SK-N-SH (cell line): ENCODE data around the gene ERGIC1. TPM values are rescaled to one million over a fixed set of nuclear protein-coding genes. Genes with fewer than 3 reads are reported as not detected.
A peak's percentile ranks its signal among the peaks of the same experiment; 100 is the strongest.

Experiments used
- CTCF ChIA-PET: fragments of 300-600, 350-600 bp; formaldehyde crosslinking; extraction: SDS; loops from one replicate; lab custom pipeline; 2021; lab: Yijun Ruan, JAX
- POLR2A ChIA-PET: fragments of 350-600 bp; sonication (Branson Sonifier 250); formaldehyde crosslinking; extraction: SDS; loops from one replicate; lab custom pipeline; 2020; ENCODE audit warnings: antibody characterized with exemption, inconsistent platforms; lab: Yijun Ruan, JAX
- DNase-seq: peaks from one replicate; pipeline ENCODE4 v3.0.0; 2012
- H2AFZ ChIP-seq: fragments of 200-600 bp; sonication (generic); 2 replicates; pipeline ENCODE4 v1.8.1; 2016; ENCODE audit warnings: antibody characterized with exemption, mild to moderate bottlenecking, low read depth
- H3F3A ChIP-seq: fragments of 200-600 bp; sonication (generic); replicated peaks from 2 replicates; pipeline ENCODE3; 2016; ENCODE audit warnings: antibody characterized with exemption, mild to moderate bottlenecking; ENCODE audit not compliant: insufficient read depth
- H3K27ac ChIP-seq, 2 experiments: fragments of 200-500 bp in 1 of 2; fragments of 200-600 bp in 1 of 2; sonication (Bioruptor generic) in 1 of 2; sonication (generic), shearing (Covaris generic) in 1 of 2; 2 replicates each; pipeline versions ENCODE4 v1.5.1 to v1.6.1; 2014 to 2016; ENCODE audit warnings: low read depth in 2 of 2, inconsistent platforms in 1 of 2, low read length in 1 of 2, mild to moderate bottlenecking in 1 of 2, mixed read lengths in 1 of 2
- H3K27me3 ChIP-seq: fragments of 200-600 bp; sonication (generic), shearing (Covaris generic); 2 replicates; pipeline ENCODE4 v1.6.1; 2016; ENCODE audit warnings: mixed run types; ENCODE audit not compliant: insufficient read depth
- H3K36me3 ChIP-seq, 2 experiments: fragments of 200-500 bp in 1 of 2; fragments of 200-600 bp in 1 of 2; sonication (Bioruptor generic) in 1 of 2; sonication (generic) in 1 of 2; replicated peaks in 1 of 2; 2 replicates each; pipeline versions ENCODE3 to v1.5.1; 2014 to 2016; ENCODE audit warnings: low read length in 1 of 2, mild to moderate bottlenecking in 1 of 2; ENCODE audit not compliant: insufficient read depth in 2 of 2, control insufficient read depth in 1 of 2
- H3K4me1 ChIP-seq, 2 experiments: fragments of 200-500 bp in 1 of 2; fragments of 200-600 bp in 1 of 2; sonication (Bioruptor generic) in 1 of 2; sonication (generic), shearing (Covaris generic) in 1 of 2; 2 replicates each; pipeline versions ENCODE4 v1.5.1 to v1.6.1; 2014 to 2016; ENCODE audit warnings: low read depth in 1 of 2, low read length in 1 of 2, mixed run types in 1 of 2; ENCODE audit not compliant: insufficient read depth in 2 of 2, control insufficient read depth in 1 of 2
- H3K4me2 ChIP-seq: fragments of 200-600 bp; sonication (generic), shearing (Covaris generic); 2 replicates; pipeline ENCODE4 v1.6.1; 2017; ENCODE audit warnings: mixed run types
- H3K4me3 ChIP-seq, 2 experiments: fragments of 200-500 bp in 1 of 2; fragments of 200-600 bp in 1 of 2; sonication (Bioruptor generic) in 1 of 2; sonication (generic), shearing (Covaris generic) in 1 of 2; 2 replicates each; pipeline versions ENCODE4 v1.5.1 to v1.8.1; 2014 to 2016; ENCODE audit warnings: low read depth in 2 of 2, inconsistent platforms in 1 of 2, low read length in 1 of 2, mild to moderate bottlenecking in 1 of 2, mixed read lengths in 1 of 2, moderate library complexity in 1 of 2
- H3K79me2 ChIP-seq: fragments of 200-600 bp; sonication (generic); 2 replicates; pipeline ENCODE4 v1.8.1; 2017; ENCODE audit warnings: mild to moderate bottlenecking; ENCODE audit not compliant: insufficient read depth
- H3K9ac ChIP-seq: fragments of 200-600 bp; sonication (generic); 2 replicates; pipeline ENCODE4 v1.6.1; 2017; ENCODE audit warnings: mixed run types
- H3K9me2 ChIP-seq: fragments of 200-600 bp; sonication (generic); 2 replicates; pipeline ENCODE4 v1.6.1; 2017; ENCODE audit warnings: mixed run types
- H3K9me3 ChIP-seq: fragments of 200-600 bp; sonication (generic); 2 replicates; pipeline ENCODE4 v1.6.1; 2017; ENCODE audit warnings: mixed run types, mild to moderate bottlenecking, moderate library complexity
- H4K20me1 ChIP-seq: fragments of 200-600 bp; sonication (generic); 2 replicates; pipeline ENCODE4 v1.6.1; 2017; ENCODE audit warnings: mild to moderate bottlenecking, mixed run types; ENCODE audit not compliant: insufficient read depth
- EP300 ChIP-seq, 2 experiments: IDR thresholded peaks; 2 replicates each; pipeline versions ENCODE4 v1.4.0 to v1.6.1; 2012; ENCODE audit warnings: borderline replicate concordance in 1 of 2, low read depth in 1 of 2, low read length in 1 of 2
- EZH2phosphoT487 ChIP-seq: fragments of 200-600 bp; sonication (generic); IDR thresholded peaks from 2 replicates; pipeline ENCODE4 v1.6.1; 2017; ENCODE audit warnings: low read depth, mixed run types, mild to moderate bottlenecking, antibody characterized with exemption, moderate library complexity, borderline replicate concordance
- FOXJ3 ChIP-seq: sonication (generic); formaldehyde crosslinking; IDR thresholded peaks from 2 replicates; pipeline ENCODE4 v1.5.1; 2020; ENCODE audit warnings: mild to moderate bottlenecking, missing genetic modification reagents
- FOXM1 ChIP-seq: IDR thresholded peaks from 2 replicates; pipeline ENCODE4 v1.4.0; 2012; ENCODE audit warnings: low read depth, mild to moderate bottlenecking
- GATA2 ChIP-seq: sonication (generic); formaldehyde crosslinking; IDR thresholded peaks from 2 replicates; pipeline ENCODE4 v1.5.0; 2020; ENCODE audit warnings: mild to moderate bottlenecking, missing genetic modification reagents
- NFIC ChIP-seq: IDR thresholded peaks from 2 replicates; pipeline ENCODE4 v1.4.0; 2012; ENCODE audit warnings: borderline replicate concordance
- NRF1 ChIP-seq: IDR thresholded peaks from 2 replicates; pipeline ENCODE4 v1.6.1; 2012; ENCODE audit warnings: low read depth, mild to moderate bottlenecking, low read length
- RXRA ChIP-seq: IDR thresholded peaks from 2 replicates; pipeline ENCODE4 v1.4.0; 2012; ENCODE audit warnings: low read depth, mild to moderate bottlenecking, borderline replicate concordance
- SMC3 ChIP-seq: IDR thresholded peaks from 2 replicates; pipeline ENCODE4 v1.6.1; 2012; ENCODE audit warnings: low read depth, low read length, improper control_type of control experiment
- TAF1 ChIP-seq: IDR thresholded peaks from 2 replicates; pipeline ENCODE4 v1.6.1; 2012; ENCODE audit warnings: low read depth, mild to moderate bottlenecking, low read length, moderate library complexity, borderline replicate concordance
- TCF12 ChIP-seq: IDR thresholded peaks from 2 replicates; pipeline ENCODE4 v1.4.0; 2012
- TEAD4 ChIP-seq: IDR thresholded peaks from 2 replicates; pipeline ENCODE4 v1.4.0; 2012; ENCODE audit warnings: mild to moderate bottlenecking, borderline replicate concordance; ENCODE audit not compliant: insufficient read depth
- YY1 ChIP-seq: IDR thresholded peaks from 2 replicates; pipeline ENCODE4 v1.4.0; 2012; ENCODE audit warnings: low read depth, mild to moderate bottlenecking
- WGBS: methylation state at CpG from one replicate; pipeline ENCODE4 v1.1.6; 2017; ENCODE audit warnings: low lambda C conversion rate; 5-methylcytosine and 5-hydroxymethylcytosine counted together
- polyA plus RNA-seq, 3 experiments: library from polyadenylated mRNA; depleted of rRNA; stranded (reverse); fragments of >200 nt; gene quantifications; 2 replicates each; pipeline ENCODE4 v1.2.3, GENCODE V29; 2012
- TF ChIP-seq, protein P1 (sequence below): IDR thresholded peaks from 2 replicates; pipeline ENCODE4 v1.4.0; 2012; ENCODE audit warnings: low read depth, borderline replicate concordance
- TF ChIP-seq, protein P2 (sequence below): IDR thresholded peaks from 2 replicates; pipeline ENCODE4 v1.6.1; 2012; ENCODE audit warnings: mild to moderate bottlenecking, low read depth, low read length, moderate library complexity
- TF ChIP-seq, protein P3 (sequence below): fragments of 150-350 bp; IDR thresholded peaks from 2 replicates; pipeline ENCODE4 v1.6.1; 2016; ENCODE audit warnings: mild to moderate bottlenecking, low read depth, low read length
- TF ChIP-seq, protein P4 (sequence below): fragments of 200-600 bp; sonication (generic); IDR thresholded peaks from 2 replicates; pipeline ENCODE4 v1.6.1; 2017; ENCODE audit warnings: antibody characterized with exemption, mild to moderate bottlenecking, moderate library complexity
- TF ChIP-seq, protein P5 (sequence below): IDR thresholded peaks from 2 replicates; pipeline ENCODE4 v1.4.0; 2012; ENCODE audit warnings: low read depth, borderline replicate concordance

ERGIC1 gene
- polyA plus RNA-seq, 1 of the 3 experiments (the other 2 are of a cell fraction) = 101 TPM

DNA sequence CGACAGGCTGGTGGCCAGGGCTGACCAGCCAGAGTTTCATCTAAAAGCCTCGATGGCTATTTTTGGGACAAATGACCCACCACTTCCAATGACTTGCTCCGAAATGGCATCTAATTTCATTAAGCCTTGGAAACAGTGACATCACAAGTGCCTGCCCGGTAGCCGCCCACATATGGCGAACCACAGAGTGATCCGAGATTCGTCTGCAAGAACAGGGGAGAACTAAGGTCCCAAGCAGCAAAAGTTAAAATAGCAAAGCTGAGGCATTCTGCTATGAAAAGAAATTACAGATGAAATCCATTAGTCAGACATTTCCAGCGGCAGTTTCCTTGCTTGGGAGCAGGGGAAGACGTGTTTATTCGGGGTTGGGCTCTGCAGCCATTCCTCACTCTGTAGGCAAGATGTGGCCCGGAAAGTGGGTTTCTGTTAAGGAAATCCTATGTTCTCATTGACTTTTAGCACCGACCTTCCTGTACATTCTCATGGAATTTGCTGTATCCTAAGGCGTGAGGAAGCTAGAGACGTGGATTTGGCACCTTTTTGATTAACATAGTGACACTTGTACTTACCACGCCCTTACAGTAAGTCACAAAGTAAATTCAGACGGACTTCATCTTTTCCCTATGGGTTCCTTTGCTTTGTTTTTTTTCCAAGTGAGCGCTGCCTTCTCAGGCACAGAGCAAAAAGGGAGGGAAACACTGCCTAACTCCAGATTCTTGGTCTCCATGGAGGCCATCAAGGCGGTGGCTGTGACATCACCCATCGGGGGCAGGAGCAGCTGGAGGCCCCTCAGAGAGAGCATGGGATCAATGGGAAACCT lies 45.1 kb downstream of the ERGIC1 start:
- CTCF ChIA-PET = interaction anchor here (1.1 to 1.3 kb wide), 2 partner anchors 162 to 165 kb away, joined by 3 read pairs; no protein-coding TSS in a partner anchor
- no peak overlapping the region for H3K4me2 ChIP-seq
- no peak overlapping the region for H3K9ac ChIP-seq
- H3K9me3 ChIP-seq = no peaks in the 10 kb centered on the region
- H4K20me1 ChIP-seq = no peaks in the 10 kb centered on the region
- peaks cover 63% of the 10 kb centered on the region for H3K79me2 ChIP-seq
- POLR2A ChIA-PET = no interaction called here
- DNase-seq = no peak
- H3K27ac ChIP-seq = peak overlapping the region in 1 of 2 experiments; percentile 25; a peak in 1 of 4 replicates
- WGBS = 83% methylated on average over 20 of the region's 20 CpGs
- H3K4me3 ChIP-seq = no peak overlapping the region
- H3F3A ChIP-seq = no peaks in the 10 kb centered on the region
- no peak overlapping the region for H2AFZ ChIP-seq
- peaks cover 4 to 8% of the 10 kb centered on the region in 2 experiments; a peak in 3 of 4 replicates for H3K4me1 ChIP-seq
- no peaks in the 10 kb centered on the region for H3K9me2 ChIP-seq
- TF ChIP-seq EZH2phosphoT487 (no peak), NRF1 (no peak), EP300 (IDR thresholded peaks at IDR 0.05; ENCODE audit: borderline replicate concordance in 1 of 2, low read depth in 1 of 2, low read length in 1 of 2) (no peak), TCF12 (no peak), YY1 (no peak), TEAD4 (no peak), FOXJ3 (CRISPR knock-in tag) (no peak), GATA2 (CRISPR knock-in tag) (no peak), TAF1 (no peak), NFIC (no peak), FOXM1 (no peak), RXRA (no peak), SMC3 (no peak)
- TF ChIP-seq, protein P1, sequence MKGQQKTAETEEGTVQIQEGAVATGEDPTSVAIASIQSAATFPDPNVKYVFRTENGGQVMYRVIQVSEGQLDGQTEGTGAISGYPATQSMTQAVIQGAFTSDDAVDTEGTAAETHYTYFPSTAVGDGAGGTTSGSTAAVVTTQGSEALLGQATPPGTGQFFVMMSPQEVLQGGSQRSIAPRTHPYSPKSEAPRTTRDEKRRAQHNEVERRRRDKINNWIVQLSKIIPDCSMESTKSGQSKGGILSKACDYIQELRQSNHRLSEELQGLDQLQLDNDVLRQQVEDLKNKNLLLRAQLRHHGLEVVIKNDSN = no peak
- TF ChIP-seq, protein P2, sequence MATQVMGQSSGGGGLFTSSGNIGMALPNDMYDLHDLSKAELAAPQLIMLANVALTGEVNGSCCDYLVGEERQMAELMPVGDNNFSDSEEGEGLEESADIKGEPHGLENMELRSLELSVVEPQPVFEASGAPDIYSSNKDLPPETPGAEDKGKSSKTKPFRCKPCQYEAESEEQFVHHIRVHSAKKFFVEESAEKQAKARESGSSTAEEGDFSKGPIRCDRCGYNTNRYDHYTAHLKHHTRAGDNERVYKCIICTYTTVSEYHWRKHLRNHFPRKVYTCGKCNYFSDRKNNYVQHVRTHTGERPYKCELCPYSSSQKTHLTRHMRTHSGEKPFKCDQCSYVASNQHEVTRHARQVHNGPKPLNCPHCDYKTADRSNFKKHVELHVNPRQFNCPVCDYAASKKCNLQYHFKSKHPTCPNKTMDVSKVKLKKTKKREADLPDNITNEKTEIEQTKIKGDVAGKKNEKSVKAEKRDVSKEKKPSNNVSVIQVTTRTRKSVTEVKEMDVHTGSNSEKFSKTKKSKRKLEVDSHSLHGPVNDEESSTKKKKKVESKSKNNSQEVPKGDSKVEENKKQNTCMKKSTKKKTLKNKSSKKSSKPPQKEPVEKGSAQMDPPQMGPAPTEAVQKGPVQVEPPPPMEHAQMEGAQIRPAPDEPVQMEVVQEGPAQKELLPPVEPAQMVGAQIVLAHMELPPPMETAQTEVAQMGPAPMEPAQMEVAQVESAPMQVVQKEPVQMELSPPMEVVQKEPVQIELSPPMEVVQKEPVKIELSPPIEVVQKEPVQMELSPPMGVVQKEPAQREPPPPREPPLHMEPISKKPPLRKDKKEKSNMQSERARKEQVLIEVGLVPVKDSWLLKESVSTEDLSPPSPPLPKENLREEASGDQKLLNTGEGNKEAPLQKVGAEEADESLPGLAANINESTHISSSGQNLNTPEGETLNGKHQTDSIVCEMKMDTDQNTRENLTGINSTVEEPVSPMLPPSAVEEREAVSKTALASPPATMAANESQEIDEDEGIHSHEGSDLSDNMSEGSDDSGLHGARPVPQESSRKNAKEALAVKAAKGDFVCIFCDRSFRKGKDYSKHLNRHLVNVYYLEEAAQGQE = no peak
- TF ChIP-seq, protein P3, sequence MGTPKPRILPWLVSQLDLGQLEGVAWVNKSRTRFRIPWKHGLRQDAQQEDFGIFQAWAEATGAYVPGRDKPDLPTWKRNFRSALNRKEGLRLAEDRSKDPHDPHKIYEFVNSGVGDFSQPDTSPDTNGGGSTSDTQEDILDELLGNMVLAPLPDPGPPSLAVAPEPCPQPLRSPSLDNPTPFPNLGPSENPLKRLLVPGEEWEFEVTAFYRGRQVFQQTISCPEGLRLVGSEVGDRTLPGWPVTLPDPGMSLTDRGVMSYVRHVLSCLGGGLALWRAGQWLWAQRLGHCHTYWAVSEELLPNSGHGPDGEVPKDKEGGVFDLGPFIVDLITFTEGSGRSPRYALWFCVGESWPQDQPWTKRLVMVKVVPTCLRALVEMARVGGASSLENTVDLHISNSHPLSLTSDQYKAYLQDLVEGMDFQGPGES = no peak
- TF ChIP-seq, protein P4, sequence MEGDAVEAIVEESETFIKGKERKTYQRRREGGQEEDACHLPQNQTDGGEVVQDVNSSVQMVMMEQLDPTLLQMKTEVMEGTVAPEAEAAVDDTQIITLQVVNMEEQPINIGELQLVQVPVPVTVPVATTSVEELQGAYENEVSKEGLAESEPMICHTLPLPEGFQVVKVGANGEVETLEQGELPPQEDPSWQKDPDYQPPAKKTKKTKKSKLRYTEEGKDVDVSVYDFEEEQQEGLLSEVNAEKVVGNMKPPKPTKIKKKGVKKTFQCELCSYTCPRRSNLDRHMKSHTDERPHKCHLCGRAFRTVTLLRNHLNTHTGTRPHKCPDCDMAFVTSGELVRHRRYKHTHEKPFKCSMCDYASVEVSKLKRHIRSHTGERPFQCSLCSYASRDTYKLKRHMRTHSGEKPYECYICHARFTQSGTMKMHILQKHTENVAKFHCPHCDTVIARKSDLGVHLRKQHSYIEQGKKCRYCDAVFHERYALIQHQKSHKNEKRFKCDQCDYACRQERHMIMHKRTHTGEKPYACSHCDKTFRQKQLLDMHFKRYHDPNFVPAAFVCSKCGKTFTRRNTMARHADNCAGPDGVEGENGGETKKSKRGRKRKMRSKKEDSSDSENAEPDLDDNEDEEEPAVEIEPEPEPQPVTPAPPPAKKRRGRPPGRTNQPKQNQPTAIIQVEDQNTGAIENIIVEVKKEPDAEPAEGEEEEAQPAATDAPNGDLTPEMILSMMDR = no peak
- TF ChIP-seq, protein P5, sequence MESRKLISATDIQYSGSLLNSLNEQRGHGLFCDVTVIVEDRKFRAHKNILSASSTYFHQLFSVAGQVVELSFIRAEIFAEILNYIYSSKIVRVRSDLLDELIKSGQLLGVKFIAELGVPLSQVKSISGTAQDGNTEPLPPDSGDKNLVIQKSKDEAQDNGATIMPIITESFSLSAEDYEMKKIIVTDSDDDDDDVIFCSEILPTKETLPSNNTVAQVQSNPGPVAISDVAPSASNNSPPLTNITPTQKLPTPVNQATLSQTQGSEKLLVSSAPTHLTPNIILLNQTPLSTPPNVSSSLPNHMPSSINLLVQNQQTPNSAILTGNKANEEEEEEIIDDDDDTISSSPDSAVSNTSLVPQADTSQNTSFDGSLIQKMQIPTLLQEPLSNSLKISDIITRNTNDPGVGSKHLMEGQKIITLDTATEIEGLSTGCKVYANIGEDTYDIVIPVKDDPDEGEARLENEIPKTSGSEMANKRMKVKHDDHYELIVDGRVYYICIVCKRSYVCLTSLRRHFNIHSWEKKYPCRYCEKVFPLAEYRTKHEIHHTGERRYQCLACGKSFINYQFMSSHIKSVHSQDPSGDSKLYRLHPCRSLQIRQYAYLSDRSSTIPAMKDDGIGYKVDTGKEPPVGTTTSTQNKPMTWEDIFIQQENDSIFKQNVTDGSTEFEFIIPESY = no peak
- TF ChIP-seq, all 33 proteins: peak for 0
- H3K27me3 ChIP-seq = no peaks in the 10 kb centered on the region
- H3K36me3 ChIP-seq = peaks cover 6% of the 10 kb centered on the region in 2 experiments
